Neural crest cell (in vitro differentiated cells): ENCODE data around the gene CRB2. TPM values are rescaled to one million over a fixed set of nuclear protein-coding genes. Genes with fewer than 3 reads are reported as not detected.

Experiments used
- DNase-seq: peaks from one replicate; pipeline ENCODE4 v3.0.0; 2021; ENCODE audit warnings: low read depth, mixed read lengths, low spot score
- H3K27ac Mint-ChIP-seq: one replicate; pipeline ENCODE4 v1.8.0; 2021; ENCODE audit warnings: mild to moderate bottlenecking, mixed read lengths; ENCODE audit not compliant: unreplicated experiment
- H3K27me3 Mint-ChIP-seq: 2 replicates; pipeline ENCODE4 v1.8.0; 2021; ENCODE audit warnings: low read depth, mild to moderate bottlenecking, mixed read lengths
- H3K36me3 Mint-ChIP-seq: 2 replicates; pipeline ENCODE4 v1.8.0; 2021; ENCODE audit warnings: low read depth, mild to moderate bottlenecking, mixed read lengths
- H3K4me1 Mint-ChIP-seq: 2 replicates; pipeline ENCODE4 v1.8.0; 2021; ENCODE audit warnings: mixed read lengths
- H3K4me3 Mint-ChIP-seq: one replicate; pipeline ENCODE4 v1.8.0; 2021; ENCODE audit warnings: mild to moderate bottlenecking, mixed read lengths
- H3K9me3 Mint-ChIP-seq: 2 replicates; pipeline ENCODE4 v1.8.0; 2021; ENCODE audit warnings: mixed read lengths
- total RNA-seq: library from RNA; stranded (reverse); gene quantifications from 2 replicates; pipeline ENCODE4 v1.2.1, GENCODE V29; 2021
- TF ChIP-seq, protein P1 (sequence below): fragments of 200-600 bp; sonication (generic); conservative IDR thresholded peaks from 2 replicates; pipeline ENCODE4 v1.5.0; 2021; ENCODE audit warnings: antibody characterized with exemption, mild to moderate bottlenecking

The CRB2 gene
- total RNA-seq, 1 donor from 2014 or later, result 80.5 TPM

- Mint-ChIP-seq H3K36me3 (no peaks in the 10 kb centered on the region), H3K4me3 (no peak overlapping the region), H3K27me3 (peaks cover 20% of the 10 kb centered on the region), H3K27ac (no peak overlapping the region), H3K9me3 (no peaks in the 10 kb centered on the region), H3K4me1 (no peaks in the 10 kb centered on the region)
- no peak for DNase-seq
- TF ChIP-seq, protein P1, sequence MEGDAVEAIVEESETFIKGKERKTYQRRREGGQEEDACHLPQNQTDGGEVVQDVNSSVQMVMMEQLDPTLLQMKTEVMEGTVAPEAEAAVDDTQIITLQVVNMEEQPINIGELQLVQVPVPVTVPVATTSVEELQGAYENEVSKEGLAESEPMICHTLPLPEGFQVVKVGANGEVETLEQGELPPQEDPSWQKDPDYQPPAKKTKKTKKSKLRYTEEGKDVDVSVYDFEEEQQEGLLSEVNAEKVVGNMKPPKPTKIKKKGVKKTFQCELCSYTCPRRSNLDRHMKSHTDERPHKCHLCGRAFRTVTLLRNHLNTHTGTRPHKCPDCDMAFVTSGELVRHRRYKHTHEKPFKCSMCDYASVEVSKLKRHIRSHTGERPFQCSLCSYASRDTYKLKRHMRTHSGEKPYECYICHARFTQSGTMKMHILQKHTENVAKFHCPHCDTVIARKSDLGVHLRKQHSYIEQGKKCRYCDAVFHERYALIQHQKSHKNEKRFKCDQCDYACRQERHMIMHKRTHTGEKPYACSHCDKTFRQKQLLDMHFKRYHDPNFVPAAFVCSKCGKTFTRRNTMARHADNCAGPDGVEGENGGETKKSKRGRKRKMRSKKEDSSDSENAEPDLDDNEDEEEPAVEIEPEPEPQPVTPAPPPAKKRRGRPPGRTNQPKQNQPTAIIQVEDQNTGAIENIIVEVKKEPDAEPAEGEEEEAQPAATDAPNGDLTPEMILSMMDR, result no peak
Measured at GRCh38 chr9:123346826-123347225, 9.2 kb upstream of the CRB2 start.

GRCh38 chr9:123347289-123348060 is 8.5 kb upstream of the CRB2 start:
- TF ChIP-seq, protein P1, result no peak
- no peaks in the 10 kb centered on the region for H3K9me3 Mint-ChIP-seq
- no peak for DNase-seq

DNA sequence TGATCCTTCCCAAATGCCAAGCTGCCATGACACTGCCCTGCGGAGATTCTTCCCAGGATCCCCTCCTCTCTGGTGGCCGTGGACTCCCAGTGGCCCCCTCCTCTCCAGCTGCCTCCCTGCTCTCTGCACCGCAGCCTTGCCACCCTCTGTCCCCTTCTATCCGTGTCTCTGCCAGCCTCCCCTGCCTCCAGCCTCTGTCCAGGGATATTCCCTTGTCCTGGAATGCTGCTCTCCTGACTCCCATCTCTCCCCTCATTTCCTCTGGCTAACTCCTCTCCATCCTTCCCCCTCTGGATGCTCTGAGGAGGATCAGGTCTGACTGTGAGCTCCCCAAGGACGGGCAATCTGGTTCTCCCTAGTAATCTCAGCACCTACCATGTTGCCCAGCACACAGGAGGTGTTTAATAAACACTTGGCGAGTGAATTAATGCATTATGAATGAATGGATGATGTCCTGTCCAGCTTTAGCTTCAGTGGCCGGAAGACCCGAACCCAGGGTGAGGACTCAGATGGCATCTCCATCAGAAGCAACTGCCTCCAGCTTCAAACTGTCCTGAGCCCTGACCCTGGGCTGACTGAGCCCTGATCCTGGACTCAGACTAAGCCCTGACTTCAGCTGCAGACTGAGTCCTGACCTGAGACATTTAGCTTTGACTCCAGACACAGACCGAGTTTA is 7.5 kb upstream of the CRB2 start:
- Mint-ChIP-seq H3K27me3 (peaks cover 28% of the 10 kb centered on the region), H3K27ac (no peak overlapping the region), H3K9me3 (no peaks in the 10 kb centered on the region), H3K4me3 (no peak overlapping the region), H3K4me1 (peaks cover 3% of the 10 kb centered on the region), H3K36me3 (no peaks in the 10 kb centered on the region)
- DNase-seq, result no peak
- TF ChIP-seq, protein P1, result no peak

More at GRCh38 chr9:123347289-123348060, 8.5 kb upstream of the CRB2 start:
- Mint-ChIP-seq H3K27ac (no peak overlapping the region), H3K4me1 (no peaks in the 10 kb centered on the region), H3K36me3 (no peaks in the 10 kb centered on the region), H3K4me3 (no peak overlapping the region), H3K27me3 (peaks cover 24% of the 10 kb centered on the region)

DNA sequence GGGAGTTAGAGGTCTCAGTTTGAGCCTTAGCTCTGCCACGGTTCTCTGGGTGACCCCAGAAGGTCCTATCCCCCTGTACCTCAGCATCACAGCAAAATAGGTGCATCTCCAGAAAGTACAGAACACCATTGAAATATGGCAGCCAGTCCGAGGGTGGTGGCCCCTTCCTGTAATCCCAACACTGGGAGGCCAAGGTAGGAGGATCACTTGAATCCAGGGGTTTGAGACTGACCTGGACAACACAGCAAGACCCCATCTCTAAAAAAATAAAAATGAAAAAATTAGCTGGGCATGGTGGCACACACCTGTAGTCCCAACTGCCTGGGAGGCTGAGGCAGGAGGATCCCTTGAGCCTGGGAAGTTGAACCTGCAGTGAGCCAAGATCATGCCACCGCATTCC is 7.0 kb upstream of the CRB2 start:
- H3K4me1 Mint-ChIP-seq, result peaks cover 4% of the 10 kb centered on the region
- no peak for DNase-seq
- H3K4me3 Mint-ChIP-seq, result no peak overlapping the region
- H3K9me3 Mint-ChIP-seq, result no peaks in the 10 kb centered on the region
- H3K27ac Mint-ChIP-seq, result no peak overlapping the region
- TF ChIP-seq, protein P1, result no peak
- H3K36me3 Mint-ChIP-seq, result no peaks in the 10 kb centered on the region
- peaks cover 30% of the 10 kb centered on the region for H3K27me3 Mint-ChIP-seq

GRCh38 chr9:123349691-123350480 is 6.1 kb upstream of the CRB2 start:
- peak; percentile 79 for DNase-seq
- no peaks in the 10 kb centered on the region for H3K36me3 Mint-ChIP-seq
- TF ChIP-seq, protein P1, result peak; percentile 98
- H3K9me3 Mint-ChIP-seq, result no peaks in the 10 kb centered on the region
- peaks cover 32% of the 10 kb centered on the region for H3K27me3 Mint-ChIP-seq
- H3K4me1 Mint-ChIP-seq, result peaks cover 9% of the 10 kb centered on the region
- H3K4me3 Mint-ChIP-seq, result peak overlapping the region; percentile 35
- H3K27ac Mint-ChIP-seq, result no peak overlapping the region
